Vagina (tissue), 2 donors: ENCODE measurements around the gene MIS18BP1.

Source experiments
- CTCF ChIP-seq, 3 experiments: fragments of 450-650 bp in 2 of 3; fragments of 200-600 bp in 1 of 3; sonication (generic) in 1 of 3; IDR thresholded peaks; one replicate each; pipeline ENCODE4 v1.5.1; 2017 to 2019; ENCODE audit warnings: antibody characterized with exemption in 3 of 3, mild to moderate bottlenecking in 2 of 3, moderate library complexity in 2 of 3
- POLR2A ChIP-seq, 2 donors: fragments of 450-650 bp; IDR thresholded peaks; one replicate each; pipeline ENCODE4 v1.6.1; 2017; ENCODE audit warnings: antibody characterized with exemption in 2 of 2, mild to moderate bottlenecking in 2 of 2, moderate library complexity in 2 of 2

GRCh38 chr14:45267071-45267470, 14.1 kb upstream of the MIS18BP1 start:
- TF ChIP-seq CTCF (IDR thresholded peaks at IDR 0.05) (no peak), POLR2A (IDR thresholded peaks at IDR 0.05) (no peak)
